GM23338 (cell line): ENCODE measurements around the gene C11orf52. TPM values are rescaled to one million over a fixed set of nuclear protein-coding genes. Genes with fewer than 3 reads are reported as not detected.

Source experiments
- ATAC-seq: fragments of 200-7000 bp; cut with Tn5 transposase; 3 replicates; pipeline ENCODE4 v1.9.1; 2020
- DNase-seq: peaks from one replicate; pipeline ENCODE4 v3.0.0-alpha.2; 2015; ENCODE audit warnings: low spot score
- H2AFZ ChIP-seq: fragments of 200-600 bp; sonication (generic); 2 replicates; pipeline ENCODE4 v1.8.0; 2016; ENCODE audit warnings: antibody characterized with exemption, mild to moderate bottlenecking, moderate library complexity
- H3F3A ChIP-seq: fragments of 200-600 bp; sonication (generic); replicated peaks from 2 replicates; pipeline ENCODE4 v1.8.0; 2017; ENCODE audit warnings: antibody characterized with exemption, mixed run types, low read depth
- H3K27ac ChIP-seq: fragments of 200-600 bp; sonication (generic); 2 replicates; pipeline ENCODE4 v1.6.1; 2016; ENCODE audit warnings: low read depth
- H3K27me3 ChIP-seq: fragments of 200-600 bp; sonication (generic); 2 replicates; pipeline ENCODE4 v1.8.0; 2016; ENCODE audit warnings: mild to moderate bottlenecking, mixed run types, moderate library complexity; ENCODE audit not compliant: insufficient read depth
- H3K36me3 ChIP-seq: fragments of 200-600 bp; sonication (generic); 2 replicates; pipeline ENCODE4 v1.8.0; 2016; ENCODE audit warnings: mild to moderate bottlenecking; ENCODE audit not compliant: insufficient read depth
- H3K4me1 ChIP-seq: fragments of 200-600 bp; sonication (generic); 2 replicates; pipeline ENCODE4 v1.8.0; 2016; ENCODE audit warnings: mild to moderate bottlenecking, moderate library complexity; ENCODE audit not compliant: insufficient read depth
- H3K4me2 ChIP-seq: fragments of 200-600 bp; sonication (generic); 2 replicates; pipeline ENCODE4 v1.7.1; 2017; ENCODE audit warnings: mixed run types
- H3K4me3 ChIP-seq: fragments of 200-600 bp; sonication (generic); 2 replicates; pipeline ENCODE4 v1.6.1; 2016; ENCODE audit warnings: mixed run types
- H3K79me2 ChIP-seq: fragments of 200-600 bp; sonication (generic); replicated peaks from 2 replicates; pipeline ENCODE4 v1.8.0; 2017; ENCODE audit warnings: mild to moderate bottlenecking; ENCODE audit not compliant: insufficient read depth
- H3K9me2 ChIP-seq: fragments of 200-600 bp; sonication (generic); 2 replicates; pipeline ENCODE4 v1.8.0; 2017; ENCODE audit not compliant: insufficient read depth
- H4K20me1 ChIP-seq: fragments of 200-600 bp; sonication (generic); replicated peaks from 2 replicates; pipeline ENCODE4 v1.8.0; 2017; ENCODE audit warnings: mild to moderate bottlenecking; ENCODE audit not compliant: insufficient read depth
- H3K27ac Mint-ChIP-seq: 2 replicates; pipeline ENCODE4 v1.8.0; 2020; ENCODE audit warnings: inconsistent platforms, mild to moderate bottlenecking, moderate library complexity, mixed read lengths
- H3K27me3 Mint-ChIP-seq: 3 replicates; pipeline ENCODE4 v1.8.0; 2022; ENCODE audit warnings: low read depth, mild to moderate bottlenecking, moderate library complexity, mixed read lengths, inconsistent platforms; ENCODE audit not compliant: insufficient read depth, poor library complexity
- H3K36me3 Mint-ChIP-seq: 3 replicates; pipeline ENCODE4 v1.8.0; 2021; ENCODE audit warnings: low read depth, mild to moderate bottlenecking, inconsistent platforms, moderate library complexity, mixed read lengths
- H3K4me1 Mint-ChIP-seq: 3 replicates; pipeline ENCODE4 v1.8.0; 2020; ENCODE audit warnings: mild to moderate bottlenecking, inconsistent platforms, mixed read lengths
- H3K4me3 Mint-ChIP-seq: 3 replicates; pipeline ENCODE4 v1.8.0; 2021; ENCODE audit warnings: moderate library complexity, mild to moderate bottlenecking, inconsistent platforms, mixed read lengths
- H3K9me3 Mint-ChIP-seq: 3 replicates; pipeline ENCODE4 v1.8.0; 2020; ENCODE audit warnings: moderate library complexity, mild to moderate bottlenecking, inconsistent platforms, mixed read lengths
- ETS1 ChIP-seq: IDR thresholded peaks from 2 replicates; pipeline ENCODE4 v1.6.1; 2016; ENCODE audit warnings: antibody characterized with exemption
- EZH2phosphoT487 ChIP-seq: fragments of 200-600 bp; sonication (generic); IDR thresholded peaks from one replicate; pipeline ENCODE4 v1.8.1; 2018; ENCODE audit warnings: antibody characterized with exemption; ENCODE audit not compliant: unreplicated experiment
- JUNB ChIP-seq: IDR thresholded peaks from one replicate; pipeline ENCODE4 v1.6.1; 2016; ENCODE audit warnings: antibody characterized with exemption; ENCODE audit not compliant: unreplicated experiment
- POLR2AphosphoS5 ChIP-seq: IDR thresholded peaks from 2 replicates; pipeline ENCODE4 v1.6.1; 2016; ENCODE audit warnings: antibody characterized with exemption, low read depth
- STAT1 ChIP-seq: IDR thresholded peaks from one replicate; pipeline ENCODE4 v1.6.1; 2016; ENCODE audit warnings: antibody characterized with exemption; ENCODE audit not compliant: unreplicated experiment
- ZNF331 ChIP-seq: fragments of 250-450 bp; sonication (Bioruptor Pico); IDR thresholded peaks from 2 replicates; pipeline ENCODE4 v1.5.0; 2020; ENCODE audit warnings: low read depth, mild to moderate bottlenecking, moderate library complexity
- ZNF462 ChIP-seq: fragments of 250-450 bp; sonication (Bioruptor Pico); IDR thresholded peaks from 2 replicates; pipeline ENCODE4 v1.5.0; 2020; ENCODE audit warnings: mild to moderate bottlenecking, moderate library complexity
- polyA plus RNA-seq: library from polyadenylated mRNA; unstranded; fragments of >200 nt; fragmentation: Nextera tagmentation; extraction: Ambion mirVana; gene quantifications from 2 replicates; pipeline ENCODE4 v1.2.1, GENCODE V29; 2016
- total RNA-seq: library from RNA; depleted of rRNA; stranded (reverse); fragments of >200 nt; shearing (Covaris generic); gene quantifications from 2 replicates; pipeline ENCODE4 v1.2.3, GENCODE V29; 2014

C11orf52 gene
- total and polyA plus RNA-seq, 2 experiments from 2014 or later = 1.0 to 4.1 TPM

DNA sequence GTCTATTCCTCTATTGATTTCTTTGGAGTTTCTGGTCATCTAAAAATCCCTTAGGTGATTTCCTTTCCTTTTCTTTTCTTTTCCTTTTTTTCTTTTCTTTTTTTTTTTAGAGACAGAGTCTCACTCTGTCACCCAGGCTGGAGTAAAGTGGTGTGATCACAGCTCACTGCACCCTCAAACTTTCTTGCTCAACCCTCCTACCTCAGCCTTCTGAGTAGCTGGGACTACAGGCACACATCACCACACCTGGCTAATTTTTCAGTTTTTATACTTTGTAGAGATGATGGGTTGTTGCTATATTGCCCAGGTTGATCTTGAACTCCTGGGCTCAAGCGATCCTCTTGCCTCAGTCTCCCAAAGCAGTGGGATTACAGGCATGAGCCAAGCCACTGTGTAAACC lies 1.9 kb upstream of the C11orf52 start (continued):
- no peak for TF ChIP-seq ZNF462 (CRISPR knock-in tag)
- no peak for TF ChIP-seq EZH2phosphoT487
- no peak for TF ChIP-seq ZNF331
- no peak for TF ChIP-seq STAT1

DNA sequence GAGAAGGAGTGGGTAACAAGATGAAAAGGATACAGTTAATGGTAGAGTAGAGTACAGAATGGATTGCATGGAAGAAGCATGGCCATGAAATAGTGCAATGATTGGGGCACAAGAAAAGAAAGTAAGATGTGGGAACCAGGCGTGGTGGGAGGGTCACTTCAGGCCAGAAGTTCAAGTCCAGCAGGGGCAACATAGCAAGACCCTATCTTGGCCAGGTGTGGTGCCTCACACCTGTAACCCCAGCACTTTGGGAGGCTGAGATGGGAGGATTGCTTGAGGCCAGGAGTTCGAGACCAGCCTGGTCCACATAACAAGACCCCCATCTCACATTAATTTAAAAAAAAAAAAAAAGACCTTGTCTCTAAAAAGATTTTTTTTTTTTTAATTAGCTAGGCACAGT lies 1.4 kb upstream of the C11orf52 start:
- no peaks in the 10 kb centered on the region for H3K9me2 ChIP-seq
- peaks cover 19% of the 10 kb centered on the region for H3K4me1 ChIP-seq
- Mint-ChIP-seq H3K27ac (no peak overlapping the region), H3K4me1 (peaks cover 26% of the 10 kb centered on the region), H3K27me3 (peaks cover 9% of the 10 kb centered on the region), H3K9me3 (peaks cover 3% of the 10 kb centered on the region; the same call in 1 of the 3 replicates), H3K36me3 (no peaks in the 10 kb centered on the region), H3K4me3 (no peak overlapping the region)
- H4K20me1 ChIP-seq = no peaks in the 10 kb centered on the region
- DNase-seq (no peak), ATAC-seq (no peak)
- H3K27ac ChIP-seq = no peak overlapping the region
- H3K79me2 ChIP-seq = no peaks in the 10 kb centered on the region
- peak overlapping the region; percentile 14; the same call in 1 of the 2 replicates for H2AFZ ChIP-seq
- peaks cover 3% of the 10 kb centered on the region; the same call in 1 of the 2 replicates for H3F3A ChIP-seq
- no peak overlapping the region for H3K4me3 ChIP-seq
- H3K36me3 ChIP-seq = no peaks in the 10 kb centered on the region
- H3K27me3 ChIP-seq = no peaks in the 10 kb centered on the region
- H3K4me2 ChIP-seq = no peak overlapping the region
- no peak for TF ChIP-seq STAT1
- no peak for TF ChIP-seq ZNF462 (CRISPR knock-in tag)
- TF ChIP-seq ETS1 = no peak
- TF ChIP-seq JUNB = no peak
- TF ChIP-seq POLR2AphosphoS5 = no peak
